Stimulated activated CD8-positive, alpha-beta memory T cell treated with anti-CD3 and anti-CD28 coated beads, Interleukin-4, amount 100 ng/mL, for 24 hours (primary cell): Measurements from ENCODE around the gene ALX4.

Experiments used
- DNase-seq: peaks from one replicate; pipeline ENCODE4 v3.0.0-alpha.2; 2020; ENCODE audit warnings: low read depth

ALX4 gene

GRCh38 chr11:44300844-44301563, 8.9 kb downstream of the ALX4 start:
- DNase-seq: no peak

GRCh38 chr11:44298862-44299261, 11.1 kb downstream of the ALX4 start:
- DNase-seq: no peak

GRCh38 chr11:44290208-44290607, 19.7 kb downstream of the ALX4 start:
- DNase-seq: no peak

GRCh38 chr11:44288133-44288526, 21.8 kb downstream of the ALX4 start:
- no peak for DNase-seq

GRCh38 chr11:44286911-44287310, 23.0 kb downstream of the ALX4 start:
- no peak for DNase-seq

- DNase-seq: peak; percentile 22
Observed at GRCh38 chr11:44286268-44286880, 23.6 kb downstream of the ALX4 start.

- DNase-seq: no peak
Observed at GRCh38 chr11:44285756-44286155, 24.2 kb downstream of the ALX4 start.

GRCh38 chr11:44282620-44283019, 27.3 kb downstream of the ALX4 start:
- no peak for DNase-seq

GRCh38 chr11:44281151-44281550, 28.8 kb downstream of the ALX4 start:
- DNase-seq: no peak

GRCh38 chr11:44280257-44280656, 29.7 kb downstream of the ALX4 start:
- DNase-seq: no peak

GRCh38 chr11:44279483-44279882, 30.5 kb downstream of the ALX4 start:
- no peak for DNase-seq

GRCh38 chr11:44277196-44278090, 32.5 kb downstream of the ALX4 start:
- no peak for DNase-seq

GRCh38 chr11:44275961-44276550, 33.9 kb downstream of the ALX4 start:
- no peak for DNase-seq

- no peak for DNase-seq
Observed at GRCh38 chr11:44275241-44275640, 34.7 kb downstream of the ALX4 start.

- no peak for DNase-seq
Observed at GRCh38 chr11:44274404-44274803, 35.5 kb downstream of the ALX4 start.

- DNase-seq: no peak
Observed at GRCh38 chr11:44271286-44271685, 38.7 kb downstream of the ALX4 start.

- DNase-seq: no peak
Observed at GRCh38 chr11:44270403-44271273, 39.3 kb downstream of the ALX4 start.

- no peak for DNase-seq
Observed at GRCh38 chr11:44269369-44270351, 40.3 kb downstream of the ALX4 start.

GRCh38 chr11:44268614-44269080, 41.3 kb downstream of the ALX4 start:
- no peak for DNase-seq
